Activated CD4-positive, alpha-beta T cell treated with anti-CD3 and anti-CD28 coated beads for 36 hours (primary cell): ENCODE results near the gene PRUNE1. TPM values are rescaled to one million over a fixed set of nuclear protein-coding genes. Genes with fewer than 3 reads are reported as not detected.
A peak's percentile ranks its signal among the peaks of the same experiment; 100 is the strongest.

ENCODE experiments used
- ATAC-seq: fragments of 200-7000 bp; cut with Tn5 transposase; one replicate; pipeline ENCODE4 v1.10.0; 2021; ENCODE audit warnings: mild to moderate bottlenecking, moderate library complexity
- CTCF ChIA-PET: fragments of 350-600 bp; sonication (Branson Sonifier 250); formaldehyde crosslinking; loops from one replicate; lab custom pipeline; 2021; ENCODE audit warnings: antibody characterized with exemption; lab: Charles Lee
- POLR2A ChIA-PET: fragments of 350-600 bp; sonication (Branson Sonifier 250); formaldehyde crosslinking; loops from one replicate; lab custom pipeline; 2021; ENCODE audit warnings: antibody characterized with exemption, inconsistent platforms; lab: Charles Lee
- DNase-seq: peaks from one replicate; pipeline ENCODE4 v3.0.0-alpha.2; 2020
- H3K27ac Mint-ChIP-seq: one replicate; pipeline ENCODE4 v1.8.0; 2021; ENCODE audit warnings: mixed read lengths
- H3K27me3 Mint-ChIP-seq: one replicate; pipeline ENCODE4 v1.8.0; 2021; ENCODE audit warnings: mixed read lengths
- H3K36me3 Mint-ChIP-seq: one replicate; pipeline ENCODE4 v1.8.0; 2021; ENCODE audit warnings: low read depth, mixed read lengths
- H3K4me1 Mint-ChIP-seq: one replicate; pipeline ENCODE4 v1.8.0; 2021; ENCODE audit warnings: mixed read lengths
- H3K4me3 Mint-ChIP-seq: one replicate; pipeline ENCODE4 v1.8.0; 2021; ENCODE audit warnings: mild to moderate bottlenecking, moderate library complexity, mixed read lengths
- H3K9me3 Mint-ChIP-seq: one replicate; pipeline ENCODE4 v1.8.0; 2021; ENCODE audit warnings: low read depth, mixed read lengths
- intact Hi-C, 2 experiments: fragments of 100-400 bp; cut with DNase I in 1 of 2; cut with micrococcal nuclease in 1 of 2; formaldehyde crosslinking; loops; one replicate each; pipeline versions ENCODE4 v1.14.2 to v1.15.1; 2022 to 2024; cut with DNase I, micrococcal nuclease
- total RNA-seq, 2 experiments: library from RNA; stranded (reverse); gene quantifications; one replicate each; pipeline ENCODE4 v1.2.3, GENCODE V29; 2021

Gene PRUNE1
- total RNA-seq, 2 experiments from 2014 or later = 13.6 to 18.6 TPM

DNA sequence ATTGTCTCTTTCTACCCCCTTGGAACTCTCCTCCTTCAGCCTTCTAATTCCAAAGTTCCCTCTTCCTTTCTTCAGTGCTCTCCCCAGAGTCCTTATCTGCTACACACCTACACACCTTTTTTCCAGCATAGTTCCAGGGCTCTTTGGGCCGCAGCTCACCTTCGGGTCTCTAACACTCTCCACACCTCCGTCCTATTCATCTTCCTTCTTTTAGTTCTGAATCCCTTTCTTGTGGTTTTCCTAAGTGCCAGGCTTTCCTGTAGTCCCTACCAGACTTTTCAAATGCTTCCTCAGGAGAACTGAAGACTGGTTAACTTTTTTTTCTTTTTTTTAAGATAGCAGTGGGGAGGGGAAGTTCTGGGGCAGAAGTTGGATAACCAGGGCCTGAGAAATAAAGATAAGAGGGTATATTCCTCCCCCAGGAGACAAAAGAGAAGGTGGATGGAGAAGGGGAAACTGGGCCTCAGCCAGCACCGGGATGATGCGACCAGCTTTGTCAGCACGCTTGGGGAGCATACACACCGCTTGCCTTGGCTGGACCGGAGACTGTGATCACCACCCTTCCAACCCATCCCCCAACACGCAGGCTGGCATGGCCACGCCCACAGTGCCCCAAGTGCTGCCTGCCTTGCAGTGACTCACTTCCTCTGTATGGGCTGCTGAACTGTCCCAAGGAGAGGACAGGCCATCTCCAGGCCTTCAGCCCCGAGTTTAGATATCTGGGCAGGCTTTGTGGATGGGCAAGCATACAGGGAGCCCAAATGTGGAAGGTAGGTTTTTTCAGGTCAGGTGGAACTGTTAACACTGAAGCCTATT lies 31.2 kb upstream of the PRUNE1 start:
- H3K27ac Mint-ChIP-seq = peak overlapping the region; percentile 89
- ChIA-PET CTCF (interaction anchor here (0.9 to 7.1 kb wide), 8 partner anchors 11 to 721 kb away, joined by 3 to 90 read pairs (median 6); partner anchors contain the start of gene MINDY1), POLR2A (interaction anchor here (0.6 to 1.0 kb wide), 2 partner anchors 8 to 30 kb away, joined by 3 to 5 read pairs; partner anchors contain the start of gene MINDY1)
- peaks cover 8% of the 10 kb centered on the region for H3K36me3 Mint-ChIP-seq
- no peaks in the 10 kb centered on the region for H3K9me3 Mint-ChIP-seq
- intact Hi-C loops = loop anchor here (5.0 to 10.0 kb wide), 5 partner anchors 282 to 512 kb away; partner anchors contain the start of genes GOLPH3L (in 1 of the 2) and MCL1 (in 1 of the 2)
- peaks cover 51% of the 10 kb centered on the region for H3K4me1 Mint-ChIP-seq
- peak; percentile 65 for ATAC-seq
- DNase-seq = peak; percentile 89
- no peaks in the 10 kb centered on the region for H3K27me3 Mint-ChIP-seq
- peak overlapping the region; percentile 55 for H3K4me3 Mint-ChIP-seq

DNA sequence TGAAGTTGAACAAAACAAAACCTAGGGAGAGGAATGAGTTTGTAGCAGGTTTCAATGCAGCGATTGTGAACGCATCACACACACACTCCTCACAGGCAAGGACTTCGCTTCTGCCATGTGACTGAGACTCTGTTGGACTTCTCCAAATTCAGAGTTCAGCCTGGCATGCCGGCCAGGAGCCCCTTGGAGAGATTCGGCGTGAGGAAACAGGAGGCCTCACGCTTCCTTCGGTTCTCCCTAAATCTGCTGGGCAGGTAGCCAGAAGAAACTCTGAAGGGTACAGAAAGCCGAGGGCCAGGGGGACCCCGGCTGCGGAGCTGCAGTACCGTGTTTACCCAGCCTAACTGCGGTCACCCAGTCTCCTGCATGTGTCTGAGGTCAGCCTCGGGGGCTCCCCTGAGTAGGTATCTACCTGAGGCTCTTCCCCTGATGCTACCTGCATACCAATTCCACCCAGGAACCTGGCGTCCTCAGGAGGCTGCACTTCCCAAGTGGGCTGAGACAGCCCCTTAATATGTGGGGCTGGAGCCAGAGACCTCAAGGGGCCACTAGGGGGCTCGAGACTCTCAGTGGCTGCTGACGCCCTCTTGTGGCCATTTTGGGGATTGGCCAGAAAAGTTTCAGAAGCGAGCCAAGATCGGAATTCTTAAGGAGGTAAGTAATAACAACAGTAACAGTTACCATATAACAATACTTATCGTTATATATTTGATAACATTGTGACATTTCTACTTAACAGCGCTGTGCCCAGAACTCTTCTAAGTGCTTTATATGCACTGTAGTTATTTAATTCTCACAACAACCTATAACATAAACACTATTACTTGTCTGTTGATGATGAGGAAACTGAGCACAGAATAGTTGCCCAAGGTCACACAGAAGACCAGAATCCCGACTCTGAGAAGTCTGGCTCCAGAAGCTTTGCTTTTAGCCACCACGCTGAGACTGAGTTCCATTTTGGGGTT lies 28.9 kb upstream of the PRUNE1 start:
- H3K27ac Mint-ChIP-seq = peak overlapping the region; percentile 63
- H3K4me3 Mint-ChIP-seq = no peak overlapping the region
- ATAC-seq = peak; percentile 53
- ChIA-PET CTCF (interaction anchor here (0.6 to 7.1 kb wide), 20 partner anchors 9 to 442 kb away, joined by 3 to 90 read pairs (median 4); partner anchors contain the start of genes ENSA and MINDY1), POLR2A (interaction anchor here (0.8 kb wide), 1 partner anchor 316 kb away, joined by 3 read pairs; no protein-coding TSS in a partner anchor)
- peaks cover 39% of the 10 kb centered on the region for H3K4me1 Mint-ChIP-seq
- intact Hi-C loops = loop anchor here (1.0 to 10.0 kb wide), 7 partner anchors 27 to 724 kb away; partner anchors contain the start of genes GOLPH3L (in 1 of the 2), MCL1 (in 1 of the 2) and MINDY1 (in 1 of the 2)
- H3K9me3 Mint-ChIP-seq = no peaks in the 10 kb centered on the region
- DNase-seq = peak; percentile 94
- H3K27me3 Mint-ChIP-seq = no peaks in the 10 kb centered on the region
- H3K36me3 Mint-ChIP-seq = no peaks in the 10 kb centered on the region

DNA sequence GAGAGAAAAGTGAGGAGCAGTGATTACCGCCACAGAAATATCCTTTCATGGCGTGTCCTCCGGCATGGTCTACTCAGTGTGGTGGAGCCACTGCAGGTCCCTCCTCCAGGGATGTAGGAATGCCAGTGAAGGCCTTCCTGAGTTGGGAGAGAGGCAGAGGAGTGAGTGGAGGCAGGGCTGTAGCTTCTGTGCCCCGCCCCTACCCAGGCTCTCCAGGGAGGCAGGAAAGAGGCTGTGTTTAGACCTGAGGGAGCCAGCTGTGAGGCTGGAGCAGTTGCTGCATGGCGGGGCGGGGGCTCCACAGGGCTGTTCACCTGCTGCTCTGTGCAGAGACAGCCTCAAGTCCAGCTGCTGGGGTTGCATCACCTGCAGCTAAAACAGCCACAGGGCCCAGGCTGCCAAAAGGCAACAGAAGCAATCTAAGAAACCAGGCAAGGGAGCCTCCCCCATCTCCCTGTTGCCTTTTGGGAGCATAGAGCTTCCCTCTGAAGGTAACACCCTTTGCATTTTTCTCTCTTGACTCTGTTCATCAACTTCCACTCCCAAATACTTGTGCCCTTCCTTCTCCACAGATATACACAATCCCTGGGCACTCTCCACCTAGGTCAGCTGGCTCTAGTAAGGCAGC lies 27.0 kb upstream of the PRUNE1 start:
- POLR2A ChIA-PET = no interaction called here
- ATAC-seq = no peak
- no peak for DNase-seq
- Mint-ChIP-seq H3K4me3 (no peak overlapping the region), H3K36me3 (no peaks in the 10 kb centered on the region), H3K27me3 (no peaks in the 10 kb centered on the region), H3K27ac (no peak overlapping the region), H3K9me3 (no peaks in the 10 kb centered on the region), H3K4me1 (peaks cover 29% of the 10 kb centered on the region)
- CTCF ChIA-PET = interaction anchor here (1.1 to 7.1 kb wide), 7 partner anchors 8 to 361 kb away, joined by 3 to 90 read pairs (median 19); partner anchors contain the start of genes C1orf56 and MINDY1
- intact Hi-C loops = no loop called here

DNA sequence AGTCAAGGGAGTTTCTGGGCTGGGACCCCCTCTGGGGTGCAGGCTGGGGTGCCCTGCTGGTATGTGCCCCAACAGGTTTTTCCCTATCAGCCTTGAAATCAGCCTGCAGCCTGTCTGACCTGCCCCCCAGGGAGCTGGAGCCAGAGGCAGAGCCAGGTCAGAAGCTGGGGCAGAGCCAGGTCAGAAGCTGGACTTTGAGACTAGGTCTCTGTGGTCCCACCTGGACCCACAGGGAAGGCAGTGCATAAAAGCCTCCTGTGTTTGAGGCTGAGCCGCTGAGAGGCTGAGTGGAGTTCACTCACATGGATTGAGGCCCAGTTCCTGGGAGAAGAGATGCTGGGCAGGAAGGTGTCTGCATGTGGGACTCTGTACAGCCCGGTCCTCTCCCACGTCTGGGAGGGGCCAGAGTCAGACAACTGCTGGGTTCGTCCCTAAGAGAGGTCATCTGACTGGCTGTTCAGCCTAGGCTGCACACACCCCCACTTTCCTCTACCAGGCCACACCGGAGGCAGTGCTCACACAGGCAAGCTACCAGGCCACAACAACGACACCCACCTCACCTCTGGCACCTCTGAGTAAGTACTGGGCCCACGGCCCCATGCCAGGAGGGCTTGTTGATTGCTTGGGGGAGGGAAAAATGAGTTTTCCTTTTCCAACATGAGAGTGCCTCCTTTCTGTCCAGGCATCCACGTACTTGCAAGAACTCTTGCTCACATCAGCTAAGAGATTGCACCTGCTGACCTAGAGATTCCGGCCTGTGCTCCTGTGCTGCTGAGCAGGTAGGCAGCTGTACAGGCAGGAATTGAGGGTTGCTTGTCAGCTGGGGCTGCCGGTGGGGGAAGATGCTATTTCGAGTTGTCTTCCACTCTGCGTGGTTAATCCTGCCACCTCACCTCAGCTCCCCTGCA lies 26.2 kb upstream of the PRUNE1 start, which contains the start of gene ANXA9:
ANXA9 (plus strand) TSS at position 488 of the 908 bp plus-strand sequence. CDS start 814 bp downstream, outside the sequence.
- POLR2A ChIA-PET = interaction anchor here (0.6 kb wide), 1 partner anchor 112 kb away, joined by 3 read pairs; no protein-coding TSS in a partner anchor

DNA sequence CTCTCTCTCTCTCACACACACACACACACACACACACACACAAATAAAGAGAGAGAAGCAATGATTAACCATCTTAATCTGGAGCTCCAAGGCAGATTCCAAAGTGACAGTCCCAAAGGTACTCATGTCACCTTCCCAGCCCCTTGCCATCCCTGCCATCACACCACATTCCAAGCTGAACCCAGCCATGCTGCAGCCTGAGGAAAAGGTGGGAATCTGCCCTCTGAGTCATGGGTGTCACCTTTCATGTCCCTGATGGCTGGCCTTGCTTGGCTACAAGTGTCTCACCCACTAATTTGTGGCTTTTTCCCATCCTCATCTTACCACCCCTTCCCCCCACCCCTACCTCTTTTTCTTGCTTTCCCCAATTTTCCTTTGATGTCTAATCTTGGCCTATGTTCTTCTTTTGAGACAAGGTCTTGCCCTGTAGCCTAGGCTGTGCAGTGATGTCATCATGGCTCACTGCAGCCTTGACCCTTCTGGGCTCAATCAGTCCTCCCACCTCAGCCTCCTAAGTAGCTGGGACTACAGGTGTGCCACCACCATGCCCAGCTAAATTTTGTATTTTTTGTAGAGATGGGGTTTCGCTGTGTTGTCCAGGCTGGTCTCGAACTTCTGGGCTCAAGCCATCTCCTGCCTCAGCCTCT lies 22.9 kb upstream of the PRUNE1 start:
- no peak overlapping the region for H3K27ac Mint-ChIP-seq
- no peaks in the 10 kb centered on the region for H3K27me3 Mint-ChIP-seq
- POLR2A ChIA-PET = no interaction called here
- H3K36me3 Mint-ChIP-seq = no peaks in the 10 kb centered on the region
- H3K9me3 Mint-ChIP-seq = no peaks in the 10 kb centered on the region
- ATAC-seq (no peak), DNase-seq (no peak)
- no peaks in the 10 kb centered on the region for H3K4me1 Mint-ChIP-seq
- CTCF ChIA-PET = interaction anchor here (0.8 to 3.8 kb wide), 3 partner anchors 10 to 39 kb away, joined by 3 to 24 read pairs (median 3); no protein-coding TSS in a partner anchor
- intact Hi-C loops = no loop called here
- H3K4me3 Mint-ChIP-seq = no peak overlapping the region

More for the DNA sequence above, 26.2 kb upstream of the PRUNE1 start, which contains the start of gene ANXA9:
- H3K4me1 Mint-ChIP-seq = peaks cover 21% of the 10 kb centered on the region
- CTCF ChIA-PET = interaction anchor here (0.9 to 7.1 kb wide), 7 partner anchors 14 to 362 kb away, joined by 3 to 90 read pairs (median 3); partner anchors contain the start of genes C1orf56 and MINDY1
- no peak within 1 kb of the TSS for H3K4me3 Mint-ChIP-seq
- no peak within 1 kb of the TSS for H3K27ac Mint-ChIP-seq
- ATAC-seq (no peak), DNase-seq (no peak)
- intact Hi-C loops = no loop called here
- H3K27me3 Mint-ChIP-seq = no peaks in the 10 kb centered on the region
- H3K9me3 Mint-ChIP-seq = no peaks in the 10 kb centered on the region
- no peaks in the 10 kb centered on the region for H3K36me3 Mint-ChIP-seq

DNA sequence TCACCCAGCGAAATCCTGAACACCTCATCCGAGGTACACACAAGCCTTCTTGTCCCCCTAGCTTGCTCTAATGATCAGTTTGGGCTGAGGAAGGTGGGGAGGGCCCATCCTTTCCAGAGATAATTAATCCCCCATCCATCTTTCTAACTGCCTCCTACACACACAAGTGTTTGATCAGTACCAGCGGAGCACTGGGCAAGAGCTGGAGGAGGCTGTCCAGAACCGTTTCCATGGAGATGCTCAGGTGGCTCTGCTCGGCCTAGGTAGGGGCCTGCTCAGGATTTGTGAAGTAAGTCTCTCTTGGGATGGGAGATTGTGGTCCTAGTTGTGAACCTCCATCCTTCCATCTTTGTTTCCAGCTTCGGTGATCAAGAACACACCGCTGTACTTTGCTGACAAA lies 20.3 kb upstream of the PRUNE1 start:
- ChIA-PET POLR2A (interaction anchor here (0.5 kb wide), 1 partner anchor 456 kb away, joined by 13 read pairs; no protein-coding TSS in a partner anchor), CTCF (interaction anchor here (0.6 to 3.8 kb wide), 5 partner anchors 8 to 151 kb away, joined by 3 to 24 read pairs (median 4); partner anchors contain the start of gene MINDY1)
- no peaks in the 10 kb centered on the region for H3K27me3 Mint-ChIP-seq
- H3K27ac Mint-ChIP-seq = no peak overlapping the region
- no peaks in the 10 kb centered on the region for H3K36me3 Mint-ChIP-seq
- H3K4me3 Mint-ChIP-seq = no peak overlapping the region
- no peak for ATAC-seq
- H3K9me3 Mint-ChIP-seq = no peaks in the 10 kb centered on the region
- H3K4me1 Mint-ChIP-seq = no peaks in the 10 kb centered on the region
- no peak for DNase-seq
- intact Hi-C loops = no loop called here

DNA sequence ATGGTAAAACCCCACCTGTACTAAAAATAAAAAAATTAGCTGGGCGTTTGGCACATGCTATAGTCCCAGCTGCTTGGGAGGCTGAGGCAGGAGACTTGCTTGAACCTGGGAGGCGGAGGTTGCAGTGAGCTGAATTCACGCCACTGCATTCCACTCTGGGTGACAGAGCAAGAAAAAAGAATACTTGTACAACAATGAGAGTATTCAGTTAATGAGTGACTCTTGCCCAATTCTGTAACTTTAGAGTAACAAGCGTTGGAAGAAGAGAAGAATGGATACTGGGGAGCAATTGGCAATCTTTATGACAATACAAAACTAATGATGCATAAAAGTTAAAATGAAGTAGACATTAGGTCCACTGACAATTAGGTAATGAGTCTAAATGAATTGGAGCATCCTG lies 15.6 kb upstream of the PRUNE1 start:
- H3K27ac Mint-ChIP-seq = no peak overlapping the region
- POLR2A ChIA-PET = no interaction called here

DNA sequence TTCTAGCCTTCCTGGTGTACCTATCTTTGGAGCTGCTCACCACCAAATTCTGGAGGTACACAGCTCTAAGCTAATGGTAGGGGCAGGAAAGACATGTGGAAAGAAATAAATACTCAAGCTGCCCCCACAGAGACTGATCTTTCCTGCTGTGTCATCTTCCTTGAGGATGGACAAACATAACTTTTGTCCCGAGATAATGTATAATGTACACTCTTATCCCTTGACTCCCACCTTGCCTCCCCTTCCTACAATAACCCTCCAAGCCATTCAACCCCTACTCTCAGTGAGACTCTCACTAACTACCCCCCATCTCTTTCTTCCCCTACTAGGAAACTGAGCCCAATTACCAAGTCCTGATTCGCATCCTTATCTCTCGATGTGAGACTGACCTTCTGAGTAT lies 14.0 kb upstream of the PRUNE1 start:
- ChIA-PET POLR2A (no interaction called here), CTCF (interaction anchor here (0.7 to 8.0 kb wide), 7 partner anchors 8 to 134 kb away, joined by 3 to 90 read pairs (median 13); partner anchors contain the start of genes ANXA9 and MINDY1)
- H3K27ac Mint-ChIP-seq = peak overlapping the region; percentile 22
- no peak overlapping the region for H3K4me3 Mint-ChIP-seq
- H3K4me1 Mint-ChIP-seq = peaks cover 6% of the 10 kb centered on the region
- DNase-seq (no peak), ATAC-seq (no peak)
- H3K9me3 Mint-ChIP-seq = no peaks in the 10 kb centered on the region
- H3K36me3 Mint-ChIP-seq = peaks cover 9% of the 10 kb centered on the region
- H3K27me3 Mint-ChIP-seq = no peaks in the 10 kb centered on the region
- intact Hi-C loops = no loop called here

More for the DNA sequence above, 15.6 kb upstream of the PRUNE1 start:
- no peak for DNase-seq
- intact Hi-C loops = no loop called here
- Mint-ChIP-seq H3K4me1 (no peaks in the 10 kb centered on the region), H3K9me3 (no peaks in the 10 kb centered on the region), H3K27me3 (no peaks in the 10 kb centered on the region), H3K36me3 (peaks cover 4% of the 10 kb centered on the region), H3K4me3 (no peak overlapping the region)
- ATAC-seq = no peak
- CTCF ChIA-PET = interaction anchor here (6.2 to 8.0 kb wide), 2 partner anchors 12 to 13 kb away, joined by 68 to 90 read pairs; partner anchors contain the start of genes ANXA9 and MINDY1

DNA sequence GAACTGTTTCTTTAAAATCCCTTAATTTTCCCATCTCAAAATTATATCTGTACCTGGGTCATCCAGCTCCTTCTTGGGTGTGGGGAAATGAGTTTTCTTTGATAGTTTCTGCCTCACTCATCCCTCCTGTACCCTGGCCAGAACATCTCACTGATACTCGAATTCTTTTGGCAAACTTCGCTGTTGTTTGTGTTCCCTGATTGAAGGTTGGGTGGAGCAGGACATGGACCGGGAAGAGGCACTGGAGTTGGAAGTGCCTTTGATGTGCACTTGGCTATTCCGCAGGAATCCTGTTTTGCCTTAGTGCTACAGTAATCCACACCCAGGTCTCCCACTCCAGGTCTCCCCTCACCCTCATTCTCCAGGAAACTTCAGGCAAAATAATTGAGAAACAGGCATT lies 12.8 kb upstream of the PRUNE1 start:
- POLR2A ChIA-PET = no interaction called here
- ATAC-seq (no peak), DNase-seq (no peak)
- peaks cover 10% of the 10 kb centered on the region for H3K36me3 Mint-ChIP-seq
- no peak overlapping the region for H3K4me3 Mint-ChIP-seq
- no peaks in the 10 kb centered on the region for H3K27me3 Mint-ChIP-seq
- H3K9me3 Mint-ChIP-seq = no peaks in the 10 kb centered on the region
- H3K27ac Mint-ChIP-seq = no peak overlapping the region
- H3K4me1 Mint-ChIP-seq = peaks cover 14% of the 10 kb centered on the region
- CTCF ChIA-PET = interaction anchor here (0.6 to 8.0 kb wide), 25 partner anchors 8 to 508 kb away, joined by 3 to 90 read pairs (median 4); partner anchors contain the start of genes ANXA9, ENSA, MINDY1 and TNFAIP8L2
- intact Hi-C loops = loop anchor here in 1 of 2 experiments (5.0 kb wide), 2 partner anchors 533 to 738 kb away; partner anchors contain the start of gene CA14
